NCI-H187 treated with DMSO at 0.1 percent for 48 hours (cell line): ENCODE measurements around the gene SBK2.
"Not testable (repeated sequence)": the region's sequence is repeated elsewhere in the genome, so short reads cannot be mapped to it uniquely, and the experiment has no call there.

ENCODE experiments used
- DNase-seq: peaks from one replicate; lab custom pipeline; 2025; lab: John Stamatoyannopoulos, UW

SBK2 gene

GRCh38 chr19:55536951-55537740 lies at the start of gene SBK2:
SBK2 (minus strand) TSS chr19:55537133; CDS start chr19:55536294, 839 bp downstream.
- no peak for DNase-seq

DNA sequence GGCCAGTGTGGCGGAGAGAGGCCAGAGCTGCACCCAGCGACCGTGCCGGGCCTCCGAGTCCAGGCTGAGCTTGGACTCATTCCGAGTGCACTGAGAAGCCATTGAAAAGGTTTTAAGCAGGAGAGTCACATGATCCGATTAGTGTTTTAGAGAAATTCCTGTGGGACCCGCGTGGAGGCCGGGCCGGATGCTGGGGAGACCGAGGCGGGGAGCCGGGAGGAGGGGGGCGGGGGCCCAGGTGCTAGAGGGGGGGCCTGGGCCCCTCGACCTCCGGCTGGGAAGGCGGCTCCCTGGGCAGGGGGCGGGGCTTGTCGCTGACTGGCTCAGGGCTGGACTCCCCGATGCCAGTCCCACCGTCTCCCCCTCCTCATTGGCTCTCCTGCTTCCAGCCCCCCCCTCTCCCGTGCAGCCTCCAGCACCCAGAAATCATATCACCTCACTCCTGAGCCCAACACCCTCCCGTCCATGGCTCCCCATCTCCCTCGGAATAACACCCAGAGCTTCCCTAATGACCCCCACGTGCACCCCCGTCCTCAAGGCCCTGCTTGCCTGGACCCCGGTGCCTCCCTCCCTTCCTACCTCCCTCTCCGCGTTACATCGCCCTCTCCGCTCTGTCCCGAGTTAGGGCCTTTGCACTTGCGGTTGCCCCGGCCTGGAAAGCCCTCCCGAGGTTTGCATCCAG lies 48.9 kb upstream of the SBK2 start:
- peak; percentile 82 for DNase-seq

DNA sequence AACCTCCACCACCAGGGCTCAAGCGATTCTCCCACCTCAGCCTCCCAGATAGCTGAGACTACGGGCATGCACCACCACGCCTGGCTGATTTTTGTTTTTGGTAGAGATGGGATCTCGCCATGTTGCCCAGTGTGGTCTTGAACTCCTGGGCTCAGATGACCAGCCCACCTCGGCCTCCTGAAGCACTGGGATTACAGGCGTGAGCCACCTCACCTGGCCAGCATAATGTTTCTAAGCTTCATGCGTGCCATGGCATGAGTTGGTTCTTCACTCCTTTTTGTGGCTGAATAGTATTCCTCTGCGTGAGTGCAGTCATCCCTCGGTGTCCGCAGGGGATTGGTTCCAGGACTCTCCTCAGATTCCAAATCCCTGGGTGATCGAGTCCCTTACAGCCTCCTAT lies 47.9 kb upstream of the SBK2 start:
- DNase-seq = no peak

DNA sequence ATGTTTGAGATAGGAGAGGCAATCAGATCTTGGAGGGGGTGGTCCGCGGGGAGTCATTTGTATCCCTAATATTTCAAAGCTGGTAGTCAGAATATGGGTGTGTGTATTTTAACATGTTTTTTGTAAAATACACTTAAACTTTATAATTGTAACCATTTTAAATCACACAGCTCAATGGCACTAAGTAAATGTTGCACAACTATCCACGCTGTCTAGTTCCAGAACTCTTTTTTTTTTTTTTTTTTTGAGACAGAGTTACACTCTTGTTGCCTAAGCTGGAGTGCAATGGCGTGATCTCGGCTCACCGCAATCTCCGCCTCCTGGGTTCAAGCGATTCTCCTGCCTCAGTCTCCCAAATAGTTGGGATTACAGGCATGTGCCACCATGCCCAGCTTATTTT lies 47.0 kb upstream of the SBK2 start:
- not testable (repeated sequence) for DNase-seq

GRCh38 chr19:55582284-55582683 lies 45.4 kb upstream of the SBK2 start:
- not testable (repeated sequence) for DNase-seq

DNA sequence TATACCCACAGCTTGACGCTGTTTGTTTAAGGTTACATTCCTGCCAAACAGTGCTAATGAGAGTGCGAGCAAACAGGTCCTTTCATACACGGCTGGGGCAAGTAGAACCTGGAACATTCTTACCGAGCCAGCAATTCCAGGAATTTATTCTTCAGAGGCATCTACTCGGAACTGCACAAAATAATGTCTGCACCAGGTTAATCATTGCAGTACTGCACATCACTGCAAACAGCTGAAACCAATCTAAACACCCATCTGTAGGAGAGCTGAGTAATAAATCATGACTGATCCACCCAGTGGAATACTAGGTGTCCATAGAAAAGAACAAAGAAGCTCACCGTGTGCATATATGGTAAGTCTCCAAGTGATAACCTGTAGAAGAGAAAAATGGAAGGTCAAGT lies 44.9 kb upstream of the SBK2 start:
- DNase-seq = no peak

- no peak for DNase-seq
These were observed 44.4 kb upstream of the SBK2 start for GRCh38 chr19:55581145-55581822.

DNA sequence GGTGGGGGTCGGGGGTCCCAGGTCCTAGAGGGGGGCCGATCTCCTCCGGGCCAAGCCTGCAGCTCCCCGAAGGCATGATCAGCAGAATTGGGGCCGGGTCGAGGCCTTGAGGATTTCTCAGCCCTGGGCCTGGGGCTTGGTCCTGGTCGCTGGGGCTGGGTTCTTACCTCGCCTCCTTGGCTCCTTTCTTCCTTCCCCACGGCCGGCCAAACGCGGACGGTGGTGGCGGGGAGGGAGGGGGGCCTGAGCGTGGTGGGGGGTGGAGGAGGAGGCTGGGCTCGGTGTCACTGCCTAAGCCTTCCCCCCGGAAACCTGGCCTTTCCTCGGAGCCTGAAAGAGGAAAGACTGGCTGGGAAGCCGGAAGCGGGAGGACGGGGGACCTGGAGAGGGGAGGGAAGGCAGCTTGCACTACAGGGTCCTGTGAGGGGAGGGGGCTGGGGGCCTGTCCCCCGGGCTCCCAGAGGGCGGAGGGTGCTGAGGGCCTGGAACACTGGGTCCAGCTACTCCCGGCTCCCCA lies 43.8 kb upstream of the SBK2 start, which contains the start of gene ZNF579:
Gene ZNF579 (minus strand): TSS at position 221 of the 517 bp plus-strand sequence. CDS start 1,209 bp downstream, outside the sequence.
- peak; percentile 63 for DNase-seq

GRCh38 chr19:55579766-55580621 lies 43.1 kb upstream of the SBK2 start:
- DNase-seq = no peak

- no peak for DNase-seq
These were observed 42.1 kb upstream of the SBK2 start for GRCh38 chr19:55578761-55579747.

- DNase-seq = no peak
These were observed 41.3 kb upstream of the SBK2 start for GRCh38 chr19:55578031-55578760.

DNA sequence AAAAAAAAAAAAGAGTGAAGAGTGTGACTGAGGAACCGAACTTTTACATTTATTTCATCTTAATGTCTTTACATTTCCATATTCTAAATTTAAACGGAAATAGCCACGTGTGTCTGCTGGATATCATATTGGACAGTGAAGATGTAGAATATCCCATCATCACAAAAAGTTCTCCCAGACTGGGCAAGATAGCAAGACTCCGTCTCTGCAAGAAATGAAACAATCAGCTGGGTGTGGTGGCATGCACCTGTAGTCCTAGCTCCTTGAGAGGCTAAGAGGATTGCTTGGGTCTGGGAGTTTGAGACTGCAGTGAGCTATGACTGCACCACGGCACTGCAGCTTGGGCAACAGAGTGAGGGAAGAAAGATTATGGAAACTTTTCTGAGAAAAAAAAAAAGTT lies 39.8 kb upstream of the SBK2 start:
- no peak for DNase-seq

DNA sequence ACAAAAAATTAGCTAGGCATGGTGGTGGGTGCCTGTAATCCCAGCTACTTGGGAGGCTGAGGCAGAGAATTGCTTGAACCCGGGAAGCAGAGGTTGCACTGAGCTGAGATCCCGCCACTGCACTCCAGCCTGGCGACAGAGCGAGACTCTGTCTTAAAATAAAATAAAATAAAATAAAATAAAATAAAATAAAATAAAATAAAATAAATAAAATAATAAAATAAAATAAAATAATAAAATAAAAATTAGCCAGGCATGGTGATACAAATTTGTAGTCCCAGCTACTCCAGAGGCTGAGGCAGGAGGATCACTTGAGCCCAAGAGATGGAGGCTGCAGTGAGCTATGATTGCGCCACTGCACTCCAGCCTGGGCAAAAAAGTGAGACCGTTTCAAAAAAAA lies 37.0 kb upstream of the SBK2 start:
- DNase-seq = not testable (repeated sequence)

- DNase-seq = not testable (repeated sequence)
These were observed 32.5 kb upstream of the SBK2 start for GRCh38 chr19:55569477-55569876.

- no peak for DNase-seq
These were observed 30.9 kb upstream of the SBK2 start for GRCh38 chr19:55567708-55568328.

GRCh38 chr19:55566823-55567222 lies 29.9 kb upstream of the SBK2 start:
- no peak for DNase-seq

DNA sequence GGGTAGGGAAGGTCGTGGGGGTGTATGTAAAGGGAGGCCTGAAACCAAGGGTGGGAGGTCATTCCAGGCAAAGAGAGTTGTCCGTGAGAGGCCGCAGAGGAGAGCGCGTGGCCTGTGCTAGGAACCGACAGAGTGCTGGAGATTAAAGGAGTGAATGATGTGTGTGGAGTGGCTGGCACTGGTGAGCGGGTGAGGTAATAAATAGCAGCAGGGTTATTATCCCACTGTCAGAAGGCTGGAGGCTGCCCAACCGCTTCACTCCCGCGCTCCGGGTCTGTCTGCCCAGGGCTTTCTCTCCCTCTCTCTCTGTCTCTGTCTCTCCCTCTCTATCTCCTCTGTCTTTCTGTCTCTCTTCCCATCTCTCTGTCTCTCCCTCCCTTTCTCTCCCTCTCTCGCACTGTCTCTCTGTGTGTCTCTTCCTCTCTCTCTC lies 26.3 kb upstream of the SBK2 start:
- DNase-seq = no peak

DNA sequence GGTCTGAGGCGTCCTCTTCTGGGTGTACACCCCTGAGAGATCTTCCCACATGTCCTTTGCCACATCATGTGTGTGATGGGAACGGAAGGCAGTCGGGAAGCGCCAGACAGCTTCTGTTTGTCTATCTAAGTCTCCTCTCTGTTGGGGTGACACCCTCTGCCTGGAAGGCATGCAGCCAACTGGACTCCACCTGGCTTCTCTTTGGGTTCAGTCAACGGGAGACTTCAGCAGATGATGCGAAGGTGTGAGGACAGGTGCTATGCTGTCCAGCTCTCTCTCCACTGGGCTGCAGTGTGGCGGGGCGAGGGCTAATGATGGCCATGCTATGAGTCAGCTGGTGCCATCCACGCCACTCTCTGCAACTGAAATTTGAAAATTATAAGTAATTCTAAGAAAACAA lies 22.8 kb upstream of the SBK2 start:
- DNase-seq = no peak

DNA sequence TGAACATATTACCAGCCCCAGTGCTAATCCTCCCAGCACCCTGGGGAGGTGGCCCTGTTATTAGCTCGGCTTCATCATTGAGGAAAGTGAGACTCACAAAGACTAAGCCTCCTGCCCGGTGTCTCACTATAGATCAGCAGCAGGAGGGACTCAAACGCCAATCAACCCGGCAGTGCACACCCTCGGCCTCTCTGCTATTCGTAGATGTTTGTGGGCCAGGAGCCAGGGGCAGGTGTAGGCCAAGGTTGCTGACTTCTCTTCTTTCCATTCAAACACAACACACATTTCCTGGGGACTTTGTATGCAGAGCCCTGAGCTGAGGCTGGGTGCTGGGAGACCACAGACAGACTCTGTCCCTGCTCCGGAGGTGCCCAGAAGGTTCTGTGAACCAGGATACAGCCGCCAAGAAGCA lies 17.8 kb upstream of the SBK2 start:
- DNase-seq = no peak
